Nephron (organoid): ENCODE measurements around the gene IFNGR1.
A peak's percentile ranks its signal among the peaks of the same experiment; 100 is the strongest.
"Not testable (repeated sequence)": the region's sequence is repeated elsewhere in the genome, so short reads cannot be mapped to it uniquely, and the experiment has no call there.

ENCODE experiments used
- H3K27ac Mint-ChIP-seq, 3 experiments: 2 replicates each; pipeline ENCODE4 v1.8.0; 2020; ENCODE audit warnings: mixed read lengths in 3 of 3, mild to moderate bottlenecking in 2 of 3, moderate library complexity in 1 of 3
- H3K27me3 Mint-ChIP-seq: 2 replicates; pipeline ENCODE4 v1.8.0; 2021; ENCODE audit warnings: low read depth, mild to moderate bottlenecking, moderate library complexity, mixed read lengths
- H3K36me3 Mint-ChIP-seq: 2 replicates; pipeline ENCODE4 v1.8.0; 2020; ENCODE audit warnings: low read depth, mixed read lengths
- H3K4me1 Mint-ChIP-seq: 2 replicates; pipeline ENCODE4 v1.8.0; 2020; ENCODE audit warnings: mixed read lengths
- H3K4me3 Mint-ChIP-seq, 3 experiments: 2 replicates each; pipeline ENCODE4 v1.8.0; 2020; ENCODE audit warnings: mild to moderate bottlenecking in 3 of 3, mixed read lengths in 3 of 3, moderate library complexity in 2 of 3
- H3K9me3 Mint-ChIP-seq: 2 replicates; pipeline ENCODE4 v1.8.0; 2020; ENCODE audit warnings: mixed read lengths
- CTCF ChIP-seq, 3 experiments: fragments of 200-600 bp; sonication (generic); IDR thresholded peaks; one replicate each; pipeline ENCODE4 v1.5.0; 2021; ENCODE audit warnings: antibody characterized with exemption in 3 of 3; ENCODE audit not compliant: unreplicated experiment in 3 of 3

Gene IFNGR1

GRCh38 chr6:137214931-137215330 lies 4.3 kb downstream of the IFNGR1 start:
- Mint-ChIP-seq H3K36me3 (peaks cover 38% of the 10 kb centered on the region), H3K27ac (no peak overlapping the region), H3K4me3 (no peak overlapping the region), H3K27me3 (no peaks in the 10 kb centered on the region), H3K9me3 (peaks cover 10% of the 10 kb centered on the region), H3K4me1 (peaks cover 52% of the 10 kb centered on the region)
- no peak for TF ChIP-seq CTCF (IDR thresholded peaks at IDR 0.05; ENCODE audit: unreplicated experiment in 3 of 3)

- peaks cover 49% of the 10 kb centered on the region for H3K4me1 Mint-ChIP-seq
- peaks cover 20% of the 10 kb centered on the region for H3K9me3 Mint-ChIP-seq
- peaks cover 49% of the 10 kb centered on the region for H3K36me3 Mint-ChIP-seq
- H3K4me3 Mint-ChIP-seq: no peak overlapping the region
- no peaks in the 10 kb centered on the region for H3K27me3 Mint-ChIP-seq
- no peak for TF ChIP-seq CTCF (IDR thresholded peaks at IDR 0.05; ENCODE audit: unreplicated experiment in 3 of 3)
- H3K27ac Mint-ChIP-seq: no peak overlapping the region
Observed at GRCh38 chr6:137213813-137214212, 5.4 kb downstream of the IFNGR1 start.

GRCh38 chr6:137213331-137213740 lies 5.8 kb downstream of the IFNGR1 start:
- no peaks in the 10 kb centered on the region for H3K27me3 Mint-ChIP-seq
- peaks cover 49% of the 10 kb centered on the region for H3K4me1 Mint-ChIP-seq
- peaks cover 20% of the 10 kb centered on the region for H3K9me3 Mint-ChIP-seq
- H3K4me3 Mint-ChIP-seq: no peak overlapping the region
- no peak for TF ChIP-seq CTCF (IDR thresholded peaks at IDR 0.05; ENCODE audit: unreplicated experiment in 3 of 3)
- no peak overlapping the region for H3K27ac Mint-ChIP-seq
- H3K36me3 Mint-ChIP-seq: peaks cover 54% of the 10 kb centered on the region

- peaks cover 66% of the 10 kb centered on the region for H3K36me3 Mint-ChIP-seq
- peaks cover 37% of the 10 kb centered on the region for H3K4me1 Mint-ChIP-seq
- no peak for TF ChIP-seq CTCF (IDR thresholded peaks at IDR 0.05; ENCODE audit: unreplicated experiment in 3 of 3)
Observed at GRCh38 chr6:137211910-137212309, 7.3 kb downstream of the IFNGR1 start.

GRCh38 chr6:137210903-137211302 lies 8.3 kb downstream of the IFNGR1 start:
- no peak for TF ChIP-seq CTCF (IDR thresholded peaks at IDR 0.05; ENCODE audit: unreplicated experiment in 3 of 3)
- Mint-ChIP-seq H3K27ac (peak overlapping the region in 1 of 3 experiments; percentile 36), H3K36me3 (peaks cover 71% of the 10 kb centered on the region), H3K27me3 (no peaks in the 10 kb centered on the region), H3K9me3 (peaks cover 31% of the 10 kb centered on the region), H3K4me1 (peaks cover 34% of the 10 kb centered on the region), H3K4me3 (no peak overlapping the region)

More at GRCh38 chr6:137211910-137212309, 7.3 kb downstream of the IFNGR1 start:
- Mint-ChIP-seq H3K4me3 (no peak overlapping the region), H3K27me3 (no peaks in the 10 kb centered on the region), H3K9me3 (peaks cover 27% of the 10 kb centered on the region), H3K27ac (no peak overlapping the region)

- Mint-ChIP-seq H3K9me3 (peaks cover 31% of the 10 kb centered on the region), H3K27ac (no peak overlapping the region), H3K4me1 (peaks cover 28% of the 10 kb centered on the region), H3K4me3 (no peak overlapping the region), H3K36me3 (peaks cover 81% of the 10 kb centered on the region), H3K27me3 (no peaks in the 10 kb centered on the region)
- TF ChIP-seq CTCF (IDR thresholded peaks at IDR 0.05; ENCODE audit: unreplicated experiment in 3 of 3): no peak
Observed at GRCh38 chr6:137208279-137208678, 10.9 kb downstream of the IFNGR1 start.

- H3K4me3 Mint-ChIP-seq, H3K27ac Mint-ChIP-seq, H3K27me3 Mint-ChIP-seq: not testable (repeated sequence)
- Mint-ChIP-seq H3K36me3 (peaks cover 83% of the 10 kb centered on the region), H3K9me3 (peaks cover 29% of the 10 kb centered on the region), H3K4me1 (peaks cover 22% of the 10 kb centered on the region)
Observed at GRCh38 chr6:137207457-137207856, 11.7 kb downstream of the IFNGR1 start.
